ENCODE measurements around the gene ZIC5. TPM values are rescaled to one million over a fixed set of nuclear protein-coding genes. Genes with fewer than 3 reads are reported as not detected.
"Not testable (repeated sequence)": the region's sequence is repeated elsewhere in the genome, so short reads cannot be mapped to it uniquely, and the experiment has no call there.

Gene ZIC5
- total RNA-seq, 1 donor from 2014 or later: not detected

DNA sequence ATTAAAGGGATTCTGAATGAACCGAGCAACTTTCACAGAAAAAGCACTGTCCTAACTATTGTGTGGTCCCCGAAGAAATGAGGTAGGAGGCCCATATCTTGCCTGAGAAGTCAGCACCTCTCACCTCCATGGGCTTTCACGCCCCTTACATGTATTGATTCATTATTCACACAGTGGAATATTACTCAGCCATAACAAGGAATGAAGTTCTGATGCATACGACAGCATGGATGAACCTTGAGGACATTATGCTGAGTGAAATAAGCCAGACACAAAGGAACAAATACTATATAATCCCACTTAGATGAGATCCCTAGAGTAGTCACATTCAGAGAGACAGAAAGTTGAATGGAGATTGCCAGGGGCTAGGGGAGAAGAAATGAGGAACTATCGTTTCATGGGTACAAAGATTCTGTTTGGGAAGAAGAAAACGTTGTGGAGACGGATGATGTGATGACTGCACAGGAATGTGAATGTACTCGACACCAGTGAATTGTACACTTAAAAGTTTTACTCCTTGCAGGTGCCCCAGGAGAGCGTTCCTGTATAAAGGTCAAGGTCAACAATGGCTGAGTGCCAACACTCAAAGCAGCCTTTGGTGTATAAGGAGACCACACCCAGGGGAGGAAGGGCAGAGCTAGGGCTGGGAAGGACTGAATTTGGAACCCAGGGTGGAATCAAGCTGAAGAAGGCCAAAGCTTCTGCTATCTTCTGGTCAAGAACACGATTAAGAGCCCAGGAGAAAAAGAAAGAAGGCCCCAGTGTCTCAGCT, 22.5 kb downstream of the ZIC5 start:
- ATAC-seq (ENCODE audit: poor library complexity) (no peak), DNase-seq (no peak)

DNA sequence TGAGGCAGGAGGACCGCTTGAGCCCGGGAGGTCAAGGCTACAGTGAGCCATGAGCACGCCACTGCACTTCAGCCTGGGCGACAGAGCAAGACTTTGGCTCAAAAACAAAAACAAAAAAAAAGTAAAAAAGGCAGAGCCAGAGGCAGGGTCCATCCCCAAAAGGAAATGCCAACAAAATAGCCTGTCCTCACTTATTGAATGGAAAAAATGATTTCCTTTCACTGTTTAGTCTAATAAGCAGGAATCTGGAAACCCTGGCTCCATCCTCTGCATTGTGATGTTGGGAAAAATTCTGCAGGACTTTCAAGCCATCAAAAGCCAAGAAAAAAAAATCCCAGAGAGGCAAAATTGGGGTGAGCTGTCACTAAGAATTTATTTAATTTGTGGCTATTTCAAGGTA, 23.2 kb downstream of the ZIC5 start:
- DNase-seq (no peak), ATAC-seq (ENCODE audit: poor library complexity) (no peak)
- intact Hi-C loops (cut with DNase I): no loop called here

More for the DNA sequence above, 22.5 kb downstream of the ZIC5 start:
- intact Hi-C loops (cut with DNase I): no loop called here

DNA sequence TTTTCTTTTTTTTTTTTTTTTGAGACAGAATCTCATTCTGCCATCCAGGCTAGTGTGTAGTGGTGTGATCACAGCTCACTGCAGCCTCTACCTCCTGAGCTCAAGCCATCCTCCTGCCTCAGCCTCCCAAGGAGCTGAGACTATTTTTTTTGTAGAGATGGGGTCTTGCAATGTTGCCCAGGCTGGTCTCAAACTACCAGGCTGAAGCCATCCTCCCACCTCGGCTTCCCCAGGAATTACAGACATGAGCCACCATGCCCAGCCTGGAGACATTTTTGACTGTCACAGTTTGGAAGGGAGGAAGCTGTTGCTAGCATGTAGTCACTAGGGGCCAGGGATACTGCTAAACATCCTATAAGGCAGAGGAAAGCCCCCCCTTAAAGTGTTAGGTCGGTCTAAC, 23.9 kb downstream of the ZIC5 start:
- intact Hi-C loops (cut with DNase I): no loop called here
- DNase-seq (no peak), ATAC-seq (ENCODE audit: poor library complexity) (no peak)

DNA sequence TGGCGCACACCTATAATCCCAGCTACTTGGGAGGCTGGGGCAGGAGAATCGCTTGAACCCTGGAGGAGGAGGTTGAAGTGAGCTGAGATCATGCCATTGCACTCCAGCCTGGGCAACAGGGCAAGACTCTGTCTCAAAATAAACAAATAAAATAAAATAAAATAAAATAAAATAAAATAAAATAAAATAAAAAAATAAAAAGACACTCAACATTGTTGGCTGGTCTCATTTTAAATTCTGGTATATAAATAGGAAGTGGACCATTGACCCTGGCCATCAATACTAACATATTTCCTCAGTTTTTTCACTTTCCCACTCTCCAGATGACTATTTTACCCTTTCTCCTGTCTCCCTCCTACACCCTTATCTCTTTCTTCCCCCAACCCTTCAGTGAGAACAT, 26.1 kb downstream of the ZIC5 start:
- ATAC-seq (ENCODE audit: poor library complexity); DNase-seq; intact Hi-C loops (cut with DNase I): not testable (repeated sequence)

DNA sequence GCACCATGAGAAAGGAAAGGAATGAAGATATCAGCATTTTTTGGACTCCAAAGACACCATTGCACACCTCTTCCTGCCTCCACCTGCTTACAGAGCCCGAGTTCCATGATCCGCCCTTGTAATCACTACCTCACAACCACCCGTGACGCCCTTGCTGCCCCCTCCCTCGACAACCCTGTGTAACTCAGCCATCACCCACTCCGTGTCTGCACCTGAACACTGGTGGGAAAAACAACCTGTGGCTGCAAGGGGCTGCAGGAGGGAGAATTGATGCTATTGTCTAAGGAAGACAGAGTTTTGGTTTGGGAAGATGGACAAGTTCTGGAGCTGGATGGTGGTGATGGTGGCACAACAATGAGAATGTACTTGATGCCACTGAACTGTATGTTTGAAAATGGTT, 27.0 kb downstream of the ZIC5 start:
- intact Hi-C loops (cut with DNase I): no loop called here
- no peak for ATAC-seq (ENCODE audit: poor library complexity)
- DNase-seq: no peak

DNA sequence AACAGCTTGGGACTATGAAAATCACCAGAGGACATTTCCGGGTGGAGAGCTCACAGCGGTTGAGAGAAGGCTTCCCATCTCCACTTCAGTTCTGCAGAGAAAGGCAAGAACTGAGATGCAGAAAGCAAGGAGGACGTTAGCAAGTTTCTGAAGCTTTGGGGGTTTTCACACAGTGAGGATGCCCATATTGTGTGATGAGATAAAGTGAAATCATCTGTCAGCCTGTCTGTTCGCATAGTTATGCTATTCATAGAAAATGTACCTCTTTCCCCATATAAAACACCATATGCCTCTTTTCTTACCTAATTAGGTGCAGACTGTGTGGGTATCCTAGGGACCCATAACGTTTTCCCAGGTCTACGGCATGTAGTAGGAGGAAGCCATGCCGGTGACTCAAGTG, 27.5 kb downstream of the ZIC5 start:
- DNase-seq: no peak
- intact Hi-C loops (cut with DNase I): no loop called here
- no peak for ATAC-seq (ENCODE audit: poor library complexity)

DNA sequence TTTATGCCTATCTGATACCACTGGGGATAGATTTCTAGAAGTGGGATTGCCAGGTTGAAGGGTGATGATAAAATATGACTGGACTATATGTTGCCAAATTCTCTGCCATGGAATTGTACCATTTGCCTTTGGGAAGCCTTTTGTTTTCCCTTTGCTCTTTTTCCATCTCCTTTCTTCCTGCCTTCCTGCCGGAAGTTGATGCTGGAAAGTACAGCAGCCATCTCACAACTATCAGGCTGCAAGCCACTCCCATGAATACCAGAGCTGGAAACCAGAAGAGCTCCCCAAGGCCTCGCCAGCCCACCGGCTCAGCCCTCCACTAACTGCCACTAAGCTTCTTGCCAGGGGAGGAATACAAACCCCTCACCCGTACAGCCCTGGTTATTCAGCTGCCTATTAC, 29.7 kb downstream of the ZIC5 start:
- intact Hi-C loops (cut with DNase I): no loop called here
- no peak for ATAC-seq (ENCODE audit: poor library complexity)
- DNase-seq: no peak

DNA sequence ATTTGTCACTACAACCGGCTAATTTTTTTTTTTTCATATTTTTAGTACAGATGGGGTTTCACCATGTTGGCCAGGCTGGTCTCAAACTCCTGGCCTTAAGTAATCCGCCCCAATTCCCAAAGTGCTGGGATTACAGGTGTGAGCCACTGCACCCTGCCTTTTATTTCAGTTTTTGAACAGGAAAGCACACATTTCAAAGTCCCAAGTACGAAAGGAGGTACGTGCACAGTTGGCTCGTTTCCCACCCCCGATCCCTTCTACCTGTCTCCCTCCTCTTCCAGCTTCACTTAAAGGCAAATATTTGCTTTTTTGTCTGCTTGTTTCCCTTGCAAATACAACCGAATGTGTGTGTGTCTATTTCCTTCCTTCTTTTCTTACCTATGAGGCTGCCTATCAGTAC, 30.5 kb downstream of the ZIC5 start:
- intact Hi-C loops (cut with DNase I): no loop called here
- DNase-seq (no peak), ATAC-seq (ENCODE audit: poor library complexity) (no peak)

DNA sequence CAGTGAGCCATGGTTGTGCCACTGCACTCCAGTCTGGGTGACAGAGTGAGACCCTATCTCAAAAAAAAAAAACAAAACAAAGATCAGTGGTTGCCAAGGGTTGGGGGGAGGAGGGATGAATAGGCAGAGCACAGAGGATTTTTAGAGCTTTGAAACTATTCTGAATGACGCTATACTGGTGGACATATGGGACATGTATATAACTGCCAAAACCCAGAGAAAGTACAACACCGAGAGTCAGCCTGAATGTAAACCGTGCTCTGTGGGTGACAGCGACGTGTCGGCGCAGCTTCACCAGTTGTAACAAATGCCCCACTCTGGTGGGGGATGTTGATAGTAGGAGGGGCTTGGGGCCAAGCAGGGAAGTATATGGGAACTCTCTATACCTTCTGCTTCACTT, 32.9 kb downstream of the ZIC5 start:
- DNase-seq (no peak), ATAC-seq (ENCODE audit: poor library complexity) (no peak)
- intact Hi-C loops (cut with DNase I): no loop called here

DNA sequence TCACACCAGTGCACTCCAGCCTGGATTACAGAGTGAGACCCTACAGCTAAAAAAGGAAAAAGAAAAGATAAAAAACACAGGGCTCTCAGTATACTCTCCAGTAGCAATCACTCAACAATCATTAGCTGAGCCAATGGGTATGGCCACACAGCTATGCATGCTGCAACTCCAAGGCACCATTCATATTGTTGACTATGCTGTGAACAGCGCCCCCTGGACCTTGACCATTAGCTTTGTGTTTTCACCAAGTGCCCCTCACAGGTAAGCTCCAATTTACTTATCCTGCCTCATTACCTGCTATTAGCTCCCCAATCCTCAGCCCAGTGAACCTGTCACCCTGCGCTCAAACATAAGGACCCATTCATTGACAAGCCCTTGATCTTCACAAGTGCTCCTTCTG, 35.8 kb downstream of the ZIC5 start:
- DNase-seq (no peak), ATAC-seq (ENCODE audit: poor library complexity) (no peak)
- intact Hi-C loops (cut with DNase I): no loop called here

DNA sequence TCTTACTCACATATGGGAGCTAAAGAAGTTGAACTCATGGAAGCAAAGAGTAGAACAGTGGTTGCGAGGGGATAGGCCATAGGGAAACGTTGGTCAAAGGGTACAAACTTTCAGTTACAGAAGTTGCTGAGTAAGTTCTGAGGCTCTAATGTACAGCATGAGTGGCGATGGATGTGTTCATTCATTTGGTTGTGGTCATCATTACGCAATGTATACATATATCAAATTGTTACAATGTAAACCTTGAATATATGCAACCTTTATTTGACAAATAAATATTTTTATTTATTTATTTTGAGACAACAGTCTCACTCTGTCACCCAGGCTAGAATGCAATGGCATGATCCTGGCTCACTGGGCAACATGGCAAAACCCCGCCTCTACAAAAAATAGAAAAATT, 38.7 kb downstream of the ZIC5 start:
- no peak for ATAC-seq (ENCODE audit: poor library complexity)

DNA sequence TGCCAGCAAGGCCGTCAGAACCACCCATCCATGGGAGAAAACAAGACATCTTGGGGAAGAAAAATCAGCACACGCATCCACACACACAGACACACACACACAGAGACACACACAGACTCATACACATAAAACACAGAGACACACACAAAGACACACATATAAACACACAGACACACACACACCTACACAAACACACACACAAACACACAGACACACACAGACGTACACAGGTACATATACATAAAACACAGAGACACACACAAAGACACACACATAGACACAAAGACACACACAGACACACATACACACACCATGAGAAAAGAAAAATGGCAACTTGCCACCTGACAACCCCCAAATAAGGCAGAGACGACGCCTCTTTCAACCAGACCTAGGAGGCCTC, 40.6 kb downstream of the ZIC5 start:
- intact Hi-C loops (cut with DNase I): no loop called here
- DNase-seq: no peak
- ATAC-seq (ENCODE audit: poor library complexity): no peak

More for the DNA sequence above, 38.7 kb downstream of the ZIC5 start:
- DNase-seq: no peak
- intact Hi-C loops (cut with DNase I): no loop called here

DNA sequence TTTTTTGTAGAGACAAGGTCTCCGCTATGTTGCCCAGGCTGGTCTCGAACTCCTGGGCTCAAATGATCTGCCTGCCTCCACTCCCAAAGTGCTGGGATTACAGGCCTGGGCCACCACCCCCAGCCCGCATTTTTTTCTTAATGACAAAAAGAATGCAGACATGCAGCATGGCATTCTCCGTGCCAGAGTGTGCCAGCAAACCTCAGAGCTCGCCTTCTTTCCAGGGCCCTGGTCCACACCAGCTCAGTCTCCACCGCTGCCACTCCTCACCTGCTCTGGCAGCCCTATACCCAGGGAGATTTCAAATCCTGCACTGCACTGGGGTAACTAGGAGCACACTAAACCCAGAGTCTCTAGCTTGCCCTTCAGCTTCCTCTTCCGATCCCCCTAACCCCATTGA, 41.7 kb downstream of the ZIC5 start:
- intact Hi-C loops (cut with DNase I): no loop called here
- no peak for ATAC-seq (ENCODE audit: poor library complexity)
- DNase-seq: no peak

DNA sequence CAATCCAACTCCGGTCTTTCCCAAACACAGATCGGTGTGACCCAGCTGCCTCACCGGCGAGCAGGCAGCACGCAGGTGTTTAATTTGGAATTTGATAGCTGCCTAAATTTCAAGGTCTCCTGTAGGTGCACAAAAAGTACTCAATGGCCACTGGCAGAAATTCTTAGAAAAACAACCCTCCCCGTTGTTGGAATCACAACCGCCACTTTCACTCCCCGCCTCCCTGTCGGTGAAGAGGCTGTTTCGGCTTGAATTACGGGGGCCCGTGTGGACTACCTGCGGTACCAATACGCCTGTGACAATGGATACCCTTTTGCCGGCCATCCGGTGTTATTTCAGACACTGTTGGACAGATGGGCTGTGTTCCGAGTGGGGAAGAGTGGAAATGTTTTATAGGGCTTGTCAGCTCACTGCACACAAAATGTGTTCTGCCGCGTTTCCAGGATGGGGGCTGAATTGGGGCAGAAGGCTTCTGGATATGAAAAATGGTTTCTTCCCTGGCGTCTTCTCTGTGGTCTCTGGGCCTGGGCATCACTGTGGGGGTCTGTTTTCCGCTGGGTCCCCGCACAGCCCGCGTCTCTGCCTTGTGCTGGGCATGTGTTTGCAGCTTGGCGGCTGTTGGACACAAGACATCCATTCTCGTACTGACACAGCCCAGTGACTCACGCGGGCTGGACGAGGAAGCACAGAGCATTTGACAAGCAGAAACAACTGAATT, 45.4 kb downstream of the ZIC5 start:
- DNase-seq (no peak), ATAC-seq (ENCODE audit: poor library complexity) (no peak)
- intact Hi-C loops (cut with DNase I): no loop called here

DNA sequence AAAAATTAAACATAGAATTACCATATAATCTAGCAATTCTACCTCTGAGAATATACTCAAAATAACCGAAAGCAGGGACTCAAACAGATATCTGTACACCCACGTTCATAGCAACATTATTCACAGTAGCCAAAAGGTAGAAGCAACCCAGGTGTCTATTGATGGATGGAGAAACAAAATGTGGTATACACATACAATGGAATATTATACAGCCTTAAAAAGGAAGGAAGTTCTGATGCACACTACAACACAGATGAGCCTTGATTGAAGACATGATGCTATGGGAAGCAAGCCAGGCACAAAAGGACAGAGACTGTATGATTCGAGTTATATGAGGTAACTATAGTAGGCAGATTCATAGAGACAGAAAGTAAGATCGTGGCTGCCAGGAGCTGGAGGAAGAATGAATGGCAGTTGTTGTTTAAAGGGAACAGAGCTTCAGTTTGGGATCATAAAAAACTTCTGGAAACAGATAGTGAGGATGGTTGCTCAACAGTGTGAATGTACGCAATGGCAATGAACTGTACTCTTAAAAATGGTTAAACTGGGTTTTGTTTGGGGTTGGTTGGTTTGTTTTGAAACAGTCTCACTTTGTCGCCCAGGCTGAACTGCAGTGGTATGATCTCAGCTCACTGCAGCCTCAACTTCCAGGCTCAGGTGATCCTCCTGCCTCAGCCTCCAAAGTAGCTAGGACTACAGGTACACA, 47.5 kb downstream of the ZIC5 start:
- intact Hi-C loops (cut with DNase I): no loop called here
- ATAC-seq (ENCODE audit: poor library complexity) (no peak), DNase-seq (no peak)

DNA sequence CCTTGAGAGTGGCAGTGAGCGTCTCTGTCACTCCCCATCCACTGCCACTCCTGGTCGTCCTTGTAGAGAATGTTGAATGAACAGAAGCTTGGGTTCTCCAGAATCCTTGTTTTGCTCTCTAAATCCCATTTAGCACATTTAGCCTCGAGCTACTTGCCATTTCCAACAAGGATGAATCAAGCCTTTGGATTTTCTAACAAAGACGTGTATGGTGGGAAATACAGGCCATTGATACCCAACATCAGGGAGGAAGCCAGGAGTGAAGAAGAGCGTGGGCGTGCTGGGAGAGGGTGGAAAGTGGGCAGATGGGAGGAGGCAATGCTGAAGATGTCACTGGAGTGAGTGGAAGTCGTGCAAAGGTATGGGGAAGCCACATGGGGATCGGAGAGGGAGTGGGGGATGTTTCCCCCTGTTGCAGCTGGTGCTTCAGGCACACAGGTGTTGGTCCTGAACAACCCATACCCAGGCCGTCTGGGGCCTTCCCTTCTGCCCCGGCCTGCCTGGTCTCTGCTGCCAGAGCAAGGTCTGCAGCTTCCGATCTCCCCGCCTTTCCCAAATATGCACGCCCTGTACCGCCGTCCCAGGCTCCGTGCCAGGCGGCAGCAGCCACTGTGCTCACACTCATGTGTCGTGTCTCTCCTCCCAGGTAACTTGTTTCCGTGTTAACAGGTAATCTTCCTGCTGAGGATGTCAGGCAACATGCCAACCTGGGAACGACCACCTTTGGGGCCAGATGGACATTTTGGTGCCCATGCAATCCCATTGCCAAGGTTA, 48.7 kb downstream of the ZIC5 start:
- ATAC-seq (ENCODE audit: poor library complexity): no peak

DNA sequence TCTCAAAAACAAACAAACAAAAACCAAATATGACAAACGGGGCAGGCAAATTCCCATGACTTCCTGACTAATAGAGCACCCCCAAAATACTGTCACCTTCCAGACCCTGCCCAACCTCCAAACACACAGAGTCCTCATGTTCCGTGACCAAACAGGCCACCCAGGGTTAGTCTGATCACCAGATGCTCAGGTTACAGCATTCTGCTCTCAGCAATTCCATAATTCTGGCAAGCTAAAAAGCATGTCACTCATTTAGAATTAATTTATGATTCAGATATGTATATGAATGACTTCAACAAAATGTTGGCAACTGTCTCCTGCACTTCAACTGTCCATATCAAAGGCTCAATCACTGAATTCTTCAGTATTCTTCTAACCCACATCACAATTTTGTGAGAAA, 52.4 kb downstream of the ZIC5 start:
- ATAC-seq (ENCODE audit: poor library complexity) (no peak), DNase-seq (no peak)
- intact Hi-C loops (cut with DNase I): loop anchor here (5.0 kb wide), 3 partner anchors 262 to 593 kb away; no protein-coding TSS in a partner anchor

More for the DNA sequence above, 48.7 kb downstream of the ZIC5 start:
- intact Hi-C loops (cut with DNase I): no loop called here
- no peak for DNase-seq

DNA sequence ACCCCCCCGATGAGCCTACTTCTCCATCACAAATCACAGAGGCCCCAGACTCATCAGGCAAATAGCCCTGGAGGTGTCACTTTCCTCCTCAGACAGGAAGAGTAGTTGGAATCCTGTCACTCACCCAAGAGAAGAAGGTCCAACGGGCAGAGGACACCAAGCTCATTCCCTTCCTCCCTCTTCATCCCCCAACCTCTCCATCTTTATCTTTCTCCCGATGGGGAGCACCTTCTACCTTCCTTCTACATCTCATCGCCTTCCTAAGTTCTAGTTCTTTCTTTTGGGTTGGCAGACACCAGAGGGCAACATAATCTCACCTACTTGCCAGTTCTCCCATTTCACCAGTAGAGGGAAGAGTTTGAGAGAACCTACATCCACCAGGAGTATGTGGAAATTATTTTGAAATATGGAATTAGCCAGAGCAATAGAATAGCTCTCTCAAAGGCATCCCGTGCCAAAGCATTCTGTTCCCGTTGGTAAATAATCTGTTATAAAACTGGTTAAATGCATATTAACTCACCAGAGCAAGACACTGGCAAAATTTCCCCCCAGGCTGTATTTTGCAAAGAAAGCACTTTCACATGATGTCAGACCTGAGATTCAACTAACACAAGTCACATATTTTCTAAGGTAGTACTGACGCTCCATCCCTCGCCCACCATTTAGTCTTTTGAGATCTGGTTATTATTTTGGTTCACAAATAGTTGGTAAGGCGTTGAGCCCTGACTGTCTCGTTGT, 55.0 kb downstream of the ZIC5 start:
- ATAC-seq (ENCODE audit: poor library complexity) (peak; percentile 82), DNase-seq (no peak)
- intact Hi-C loops (cut with DNase I): loop anchor here (5.0 kb wide), 3 partner anchors 259 to 596 kb away; no protein-coding TSS in a partner anchor
